K562 (cell line): ENCODE data around the gene AGRP. TPM values are rescaled to one million over a fixed set of nuclear protein-coding genes. Genes with fewer than 3 reads are reported as not detected.

ENCODE experiments used
- ATAC-seq: fragments of 200-7000 bp; cut with Tn5 transposase; 3 replicates; pipeline ENCODE4 v1.9.1; 2020; ENCODE audit warnings: moderate library complexity
- BruUV-seq: library from RNA; stranded (reverse); fragments of 400-500 nt; replicated peaks from 2 replicates; lab custom pipeline; 2021; lab: Mats Ljungman, UMichigan
- CTCF ChIA-PET: fragments of 300-600 bp; formaldehyde crosslinking; extraction: SDS; loops from one replicate; lab custom pipeline; 2021; ENCODE audit warnings: low intra/inter-chr PET ratio; lab: Yijun Ruan, JAX
- POLR2A ChIA-PET: fragments of 300-600, 350-650 bp; sonication (Branson Sonifier 250); formaldehyde crosslinking; extraction: SDS; loops from one replicate; lab custom pipeline; 2021; ENCODE audit warnings: antibody characterized with exemption, inconsistent platforms; lab: Yijun Ruan, JAX
- DNase-seq, 4 experiments: peaks; one replicate each; pipeline versions ENCODE4 v3.0.0 to v3.0.0-alpha.2; 2011 to 2018; ENCODE audit warnings: low spot score in 3 of 4, mixed read lengths in 3 of 4; ENCODE audit errors: extremely low read depth in 1 of 4
- FAIRE-seq: peaks from 2 replicates; lab custom pipeline; 2011; peaks lifted over from hg19 to GRCh38; lab: Jason Lieb, UNC
- H2AFZ ChIP-seq: 2 replicates; pipeline ENCODE4 v1.6.0; 2011; ENCODE audit warnings: low read depth, low read length, control low read depth, inconsistent platforms
- H3K27ac ChIP-seq: fragments of 200-600 bp; 3 replicates; pipeline ENCODE4 v1.8.0; 2011; ENCODE audit warnings: low read depth, mild to moderate bottlenecking, control low read depth, inconsistent platforms, low read length, moderate library complexity, mixed read lengths; ENCODE audit errors: extremely low read depth
- H3K27me3 ChIP-seq, 2 experiments: fragments of 300-600 bp in 1 of 2; 2 replicates in 1 of 2; 3 replicates in 1 of 2; pipeline versions ENCODE4 v1.6.0 to v1.8.0; 2011; ENCODE audit warnings: inconsistent platforms in 2 of 2, low read length in 2 of 2, mild to moderate bottlenecking in 1 of 2, mixed read lengths in 1 of 2, moderate library complexity in 1 of 2; ENCODE audit not compliant: control insufficient read depth in 2 of 2, insufficient read depth in 2 of 2
- H3K36me3 ChIP-seq: fragments of 300-600 bp; 3 replicates; pipeline ENCODE4 v1.8.0; 2011; ENCODE audit warnings: mild to moderate bottlenecking, low read length, inconsistent platforms; ENCODE audit not compliant: control insufficient read depth, insufficient read depth
- H3K4me1 ChIP-seq, 2 experiments: fragments of 200-600 bp in 1 of 2; replicated peaks in 1 of 2; 2 replicates in 1 of 2; 3 replicates in 1 of 2; pipeline versions ENCODE4 v1.5.1 to v1.8.0; 2011; ENCODE audit warnings: inconsistent platforms in 2 of 2, low read length in 2 of 2, mild to moderate bottlenecking in 1 of 2, mixed read lengths in 1 of 2, moderate library complexity in 1 of 2; ENCODE audit not compliant: control insufficient read depth in 2 of 2, insufficient read depth in 2 of 2
- H3K4me2 ChIP-seq: 2 replicates; pipeline ENCODE4 v1.6.1; 2011; ENCODE audit warnings: low read length, control low read depth, inconsistent platforms, mixed read lengths; ENCODE audit not compliant: insufficient read depth
- H3K4me3 ChIP-seq: fragments of 200-600 bp; sonication (generic), shearing (Covaris generic); 2 replicates; pipeline ENCODE4 v1.5.1; 2016; ENCODE audit warnings: control low read depth, inconsistent platforms
- H3K79me2 ChIP-seq: fragments of 200-600 bp; 3 replicates; pipeline ENCODE4 v1.8.0; 2011; ENCODE audit warnings: low read length, inconsistent platforms; ENCODE audit not compliant: control insufficient read depth, insufficient read depth
- H3K9ac ChIP-seq, 2 experiments: 2 replicates each; pipeline versions ENCODE4 v1.6.0 to v1.6.1; 2011; ENCODE audit warnings: low read depth in 2 of 2, low read length in 2 of 2, control low read depth in 1 of 2, inconsistent platforms in 1 of 2, mild to moderate bottlenecking in 1 of 2, mixed read lengths in 1 of 2; ENCODE audit not compliant: insufficient read depth in 1 of 2
- H3K9me1 ChIP-seq: one replicate; pipeline ENCODE4 v1.6.0; 2011; ENCODE audit warnings: inconsistent platforms, mild to moderate bottlenecking, low read length, moderate library complexity; ENCODE audit not compliant: control insufficient read depth, insufficient read depth
- H3K9me3 ChIP-seq: replicated peaks from 2 replicates; pipeline ENCODE4 v1.5.1; 2011; ENCODE audit warnings: low read depth, low read length, inconsistent platforms; ENCODE audit not compliant: control insufficient read depth, insufficient read depth
- H4K20me1 ChIP-seq: replicated peaks from 2 replicates; pipeline ENCODE4 v1.6.1; 2011; ENCODE audit warnings: low read length, inconsistent platforms, mixed read lengths; ENCODE audit not compliant: control insufficient read depth, insufficient read depth
- GTF3C2 ChIP-seq: IDR thresholded peaks from 3 replicates; pipeline ENCODE4 v1.6.1; 2011; ENCODE audit warnings: borderline replicate concordance, mild to moderate bottlenecking, moderate library complexity; ENCODE audit not compliant: insufficient read length; ENCODE audit errors: extremely low read depth
- MEF2A ChIP-seq: IDR thresholded peaks from 2 replicates; pipeline ENCODE4 v1.6.1; 2011; ENCODE audit warnings: low read depth, mild to moderate bottlenecking, low read length, moderate library complexity; ENCODE audit not compliant: control insufficient read depth
- MEIS2 ChIP-seq: fragments of 450-650 bp; IDR thresholded peaks from 2 replicates; pipeline ENCODE4 v1.6.1; 2014; ENCODE audit warnings: mild to moderate bottlenecking; ENCODE audit not compliant: partially characterized antibody
- RAD51 ChIP-seq: fragments of 450-650 bp; IDR thresholded peaks from 2 replicates; pipeline ENCODE4 v1.7.1; 2016; ENCODE audit warnings: low read depth, mild to moderate bottlenecking, borderline replicate concordance
- SMAD3 ChIP-seq: fragments of 450-650 bp; formaldehyde crosslinking; conservative IDR thresholded peaks from 2 replicates; pipeline ENCODE4 v1.4.0; 2020; ENCODE audit warnings: mild to moderate bottlenecking
- WGBS: fragments of 100-300 bp; shearing (Covaris generic); methylation state at CpG from one replicate; pipeline ENCODE4 v1.1.6; 2016; ENCODE audit warnings: low coverage, mixed read lengths; ENCODE audit not compliant: insufficient coverage; ENCODE audit errors: missing lambda C conversion rate; 5-methylcytosine and 5-hydroxymethylcytosine counted together
- in situ Hi-C: fragments of 300-500 bp; cut with MboI; formaldehyde crosslinking; loops from 4 replicates; pipeline ENCODE4 v1.15.0; 2018; ENCODE audit warnings: inconsistent platforms, mixed read lengths
- intact Hi-C: fragments of 100-400 bp; cut with micrococcal nuclease; formaldehyde crosslinking; loops from 2 replicates; pipeline ENCODE4 v1.14.2; 2022
- polyA plus RNA-seq, 8 experiments: library from polyadenylated mRNA; depleted of rRNA in 4 of 8; stranded (reverse) in 5 of 8; unstranded in 3 of 8; fragments of >200 nt; fragmentation: Nextera tagmentation in 2 of 8; fragmentation: Illumina TruSeq in 1 of 8; extraction: Ambion mirVana in 2 of 8; extraction: Trizol in 1 of 8; gene quantifications; 2 replicates each; pipeline versions ENCODE4 v1.2.1 to v1.2.3, GENCODE V29; 2011 to 2014; ENCODE audit warnings: inconsistent platforms in 1 of 8, missing spikeins in 1 of 8
- total RNA-seq, 7 experiments: library from RNA; depleted of rRNA in 6 of 7; stranded (reverse); fragments of >200 nt in 6 of 7; fragmentation: Illumina TruSeq in 2 of 7; extraction: Trizol in 2 of 7; gene quantifications; 2 replicates each; pipeline versions ENCODE4 v1.2.1 to v1.2.3, GENCODE V29; 2011 to 2021; ENCODE audit warnings: low replicate concordance in 1 of 7

AGRP gene
- total and polyA plus RNA-seq, 9 of the 15 experiments (the other 6 are each of a cell fraction or from before 2014, with no cell fraction given) = not detected

GRCh38 chr16:67483731-67484525 is 581 bp upstream of the AGRP start:
- H3K79me2 ChIP-seq = peaks cover 36% of the 10 kb centered on the region
- peaks cover 20 to 34% of the 10 kb centered on the region in 2 experiments for H3K4me1 ChIP-seq
- no peaks in the 10 kb centered on the region for H4K20me1 ChIP-seq
- ATAC-seq (no peak), FAIRE-seq (no peak), DNase-seq (no peak)
- H3K27ac ChIP-seq = no peak overlapping the region
- POLR2A ChIA-PET = interaction anchor here (1.0 kb wide), 1 partner anchor 32 kb away, joined by 3 read pairs; no protein-coding TSS in a partner anchor
- intact Hi-C loops = no loop called here
- WGBS = 83% methylated on average over 10 of the region's 12 CpGs
- in situ Hi-C loops = no loop called here
- no peaks in the 10 kb centered on the region for H3K9me1 ChIP-seq
- CTCF ChIA-PET = interaction anchor here (1.1 kb wide), 1 partner anchor 38 kb away, joined by 3 read pairs; no protein-coding TSS in a partner anchor
- BruUV-seq = no TSS peak
- H3K9me3 ChIP-seq = no peaks in the 10 kb centered on the region
- TF ChIP-seq SMAD3 (CRISPR knock-in tag) (no peak), GTF3C2 (no peak), RAD51 (no peak), MEIS2 (no peak), MEF2A (no peak)
- no peak overlapping the region for H3K4me3 ChIP-seq
- no peak overlapping the region for H3K4me2 ChIP-seq
- H3K9ac ChIP-seq = peak overlapping the region in 1 of 2 experiments; percentile 50; a peak in 1 of 4 replicates
- peaks cover 7% of the 10 kb centered on the region; the same call in 2 of the 3 replicates for H3K36me3 ChIP-seq
- H2AFZ ChIP-seq = no peak overlapping the region
- H3K27me3 ChIP-seq = no peaks in the 10 kb centered on the region
